PC-3 (cell line): ENCODE data around the gene FOLR1. TPM values are rescaled to one million over a fixed set of nuclear protein-coding genes. Genes with fewer than 3 reads are reported as not detected.
"Not testable (repeated sequence)": the region's sequence is repeated elsewhere in the genome, so short reads cannot be mapped to it uniquely, and the experiment has no call there.

Source experiments
- ATAC-seq: fragments of 200-7000 bp; cut with Tn5 transposase; 2 replicates; pipeline ENCODE4 v1.9.1; 2020; ENCODE audit warnings: mild to moderate bottlenecking, moderate library complexity
- BruUV-seq: library from RNA; stranded (reverse); fragments of 400-500 nt; replicated peaks from 2 replicates; lab custom pipeline; 2021; lab: Mats Ljungman, UMichigan
- CTCF ChIA-PET: fragments of 300-600 bp; sonication (Branson Sonifier 250); formaldehyde crosslinking; loops from one replicate; lab custom pipeline; 2022; ENCODE audit warnings: antibody characterized with exemption; lab: Charles Lee
- POLR2A ChIA-PET: fragments of 300-600 bp; sonication (Branson Sonifier 250); formaldehyde crosslinking; loops from one replicate; lab custom pipeline; 2022; ENCODE audit warnings: antibody characterized with exemption; ENCODE audit not compliant: unreplicated experiment; lab: Charles Lee
- DNase-seq: peaks from one replicate; pipeline ENCODE4 v3.0.0-alpha.2; 2015
- H2AFZ ChIP-seq: fragments of 300-600 bp; sonication (generic); 2 replicates; pipeline ENCODE4 v1.6.0; 2016; ENCODE audit warnings: antibody characterized with exemption, low read length
- H3F3A ChIP-seq: fragments of 300-600 bp; sonication (generic); one replicate; pipeline ENCODE4 v1.6.0; 2017; ENCODE audit warnings: antibody characterized with exemption, low read length, control low read depth, mild to moderate bottlenecking; ENCODE audit not compliant: unreplicated experiment
- H3K27ac ChIP-seq: fragments of 300-600 bp; sonication (generic); 2 replicates; pipeline ENCODE4 v1.5.1; 2016; ENCODE audit warnings: mild to moderate bottlenecking, low read length
- H3K27me3 ChIP-seq: fragments of 300-600 bp; sonication (generic); 2 replicates; pipeline ENCODE4 v1.6.1; 2016; ENCODE audit warnings: low read length, mixed read lengths
- H3K36me3 ChIP-seq: fragments of 300-600 bp; sonication (generic); 2 replicates; pipeline ENCODE4 v1.6.1; 2016; ENCODE audit warnings: low read depth, mixed run types, low read length, mixed read lengths
- H3K4me1 ChIP-seq: fragments of 300-600 bp; sonication (generic); 2 replicates; pipeline ENCODE4 v1.5.1; 2016; ENCODE audit warnings: low read length; ENCODE audit not compliant: insufficient read depth
- H3K4me2 ChIP-seq: fragments of 300-600 bp; sonication (generic); 2 replicates; pipeline ENCODE4 v1.6.0; 2016; ENCODE audit warnings: low read length
- H3K4me3 ChIP-seq: fragments of 300-600 bp; sonication (generic); 2 replicates; pipeline ENCODE4 v1.5.1; 2016; ENCODE audit warnings: mild to moderate bottlenecking, low read length, mixed read lengths
- H3K79me2 ChIP-seq: fragments of 300-600 bp; sonication (generic); 2 replicates; pipeline ENCODE4 v1.6.1; 2017; ENCODE audit warnings: low read length, mixed read lengths
- H3K9ac ChIP-seq: fragments of 300-600 bp; sonication (generic); 2 replicates; pipeline ENCODE4 v1.6.0; 2016; ENCODE audit warnings: mild to moderate bottlenecking, low read length
- H3K9me2 ChIP-seq: fragments of 300-600 bp; sonication (generic); replicated peaks from 2 replicates; pipeline ENCODE4 v1.6.1; 2016; ENCODE audit warnings: mixed run types, low read length, mixed read lengths
- H3K9me3 ChIP-seq: fragments of 300-600 bp; sonication (generic); 2 replicates; pipeline ENCODE4 v1.6.1; 2016; ENCODE audit warnings: low read length, mixed read lengths
- H4K20me1 ChIP-seq: fragments of 300-600 bp; sonication (generic); 2 replicates; pipeline ENCODE4 v1.6.1; 2016; ENCODE audit warnings: low read length, mixed read lengths
- EZH2 ChIP-seq: fragments of 300-600 bp; sonication (generic); IDR thresholded peaks from one replicate; pipeline ENCODE4 v1.6.1; 2017; ENCODE audit warnings: antibody characterized with exemption, mild to moderate bottlenecking, low read length; ENCODE audit not compliant: unreplicated experiment
- EZH2phosphoT487 ChIP-seq: fragments of 300-600 bp; sonication (generic); IDR thresholded peaks from 2 replicates; pipeline ENCODE4 v1.6.1; 2018; ENCODE audit warnings: mild to moderate bottlenecking, antibody characterized with exemption, low read length, borderline replicate concordance
- intact Hi-C: fragments of 100-400 bp; cut with micrococcal nuclease; formaldehyde crosslinking; loops from 2 replicates; pipeline ENCODE4 v1.9.0; 2023
- total RNA-seq: library from RNA; depleted of rRNA; stranded (reverse); fragments of >200 nt; gene quantifications from 2 replicates; pipeline ENCODE4 v1.2.3, GENCODE V29; 2014
- TF ChIP-seq, protein P1 (sequence below): fragments of 300-600 bp; sonication (generic); conservative IDR thresholded peaks from 2 replicates; pipeline ENCODE4 v1.5.1; 2017; ENCODE audit warnings: antibody characterized with exemption, low read depth, mild to moderate bottlenecking, low read length

The FOLR1 gene
- total RNA-seq, 1 experiment from 2014 or later = 0.36 TPM

DNA sequence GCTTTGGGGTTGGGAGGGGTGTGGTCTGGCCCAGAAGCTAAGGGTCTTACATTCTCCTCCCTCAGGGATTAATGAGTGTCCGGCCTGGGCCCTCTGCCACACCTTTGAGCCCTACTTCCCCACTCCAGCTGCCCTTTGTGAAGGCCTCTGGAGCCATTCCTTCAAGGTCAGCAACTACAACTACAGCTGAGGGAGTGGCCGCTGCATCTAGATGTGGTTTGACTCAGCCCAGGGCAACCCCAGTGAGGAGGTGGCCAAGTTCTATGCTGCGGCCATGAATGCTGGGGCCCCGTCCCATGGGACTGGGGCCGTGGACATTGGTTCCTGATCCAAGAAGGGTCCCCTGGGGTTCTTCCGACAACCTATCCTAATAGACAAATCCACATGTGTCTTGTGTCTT, 14.3 kb upstream of the FOLR1 start:
- Histone ChIP-seq H3K36me3 (no peaks in the 10 kb centered on the region), H3K4me3 (no peak overlapping the region), H3K4me1 (peaks cover 7% of the 10 kb centered on the region; the same call in 1 of the 2 replicates), H3F3A (no peaks in the 10 kb centered on the region), H3K9me3 (no peaks in the 10 kb centered on the region), H3K4me2 (no peak overlapping the region), H3K9me2 (no peaks in the 10 kb centered on the region), H3K9ac (no peak overlapping the region), H3K27ac (no peak overlapping the region), H3K79me2 (no peaks in the 10 kb centered on the region), H4K20me1 (no peaks in the 10 kb centered on the region), H2AFZ (no peak overlapping the region), H3K27me3 (0 out of 2 replicates have a peak, but pooled peaks cover 3% of the 10 kb centered on the region)
- BruUV-seq = no TSS peak
- no peak for ATAC-seq
- intact Hi-C loops = no loop called here
- ChIA-PET POLR2A (no interaction called here), CTCF (no interaction called here)
- DNase-seq = no peak
- TF ChIP-seq EZH2phosphoT487 (no peak), EZH2 (no peak)
- TF ChIP-seq, protein P1, sequence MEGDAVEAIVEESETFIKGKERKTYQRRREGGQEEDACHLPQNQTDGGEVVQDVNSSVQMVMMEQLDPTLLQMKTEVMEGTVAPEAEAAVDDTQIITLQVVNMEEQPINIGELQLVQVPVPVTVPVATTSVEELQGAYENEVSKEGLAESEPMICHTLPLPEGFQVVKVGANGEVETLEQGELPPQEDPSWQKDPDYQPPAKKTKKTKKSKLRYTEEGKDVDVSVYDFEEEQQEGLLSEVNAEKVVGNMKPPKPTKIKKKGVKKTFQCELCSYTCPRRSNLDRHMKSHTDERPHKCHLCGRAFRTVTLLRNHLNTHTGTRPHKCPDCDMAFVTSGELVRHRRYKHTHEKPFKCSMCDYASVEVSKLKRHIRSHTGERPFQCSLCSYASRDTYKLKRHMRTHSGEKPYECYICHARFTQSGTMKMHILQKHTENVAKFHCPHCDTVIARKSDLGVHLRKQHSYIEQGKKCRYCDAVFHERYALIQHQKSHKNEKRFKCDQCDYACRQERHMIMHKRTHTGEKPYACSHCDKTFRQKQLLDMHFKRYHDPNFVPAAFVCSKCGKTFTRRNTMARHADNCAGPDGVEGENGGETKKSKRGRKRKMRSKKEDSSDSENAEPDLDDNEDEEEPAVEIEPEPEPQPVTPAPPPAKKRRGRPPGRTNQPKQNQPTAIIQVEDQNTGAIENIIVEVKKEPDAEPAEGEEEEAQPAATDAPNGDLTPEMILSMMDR = no peak

DNA sequence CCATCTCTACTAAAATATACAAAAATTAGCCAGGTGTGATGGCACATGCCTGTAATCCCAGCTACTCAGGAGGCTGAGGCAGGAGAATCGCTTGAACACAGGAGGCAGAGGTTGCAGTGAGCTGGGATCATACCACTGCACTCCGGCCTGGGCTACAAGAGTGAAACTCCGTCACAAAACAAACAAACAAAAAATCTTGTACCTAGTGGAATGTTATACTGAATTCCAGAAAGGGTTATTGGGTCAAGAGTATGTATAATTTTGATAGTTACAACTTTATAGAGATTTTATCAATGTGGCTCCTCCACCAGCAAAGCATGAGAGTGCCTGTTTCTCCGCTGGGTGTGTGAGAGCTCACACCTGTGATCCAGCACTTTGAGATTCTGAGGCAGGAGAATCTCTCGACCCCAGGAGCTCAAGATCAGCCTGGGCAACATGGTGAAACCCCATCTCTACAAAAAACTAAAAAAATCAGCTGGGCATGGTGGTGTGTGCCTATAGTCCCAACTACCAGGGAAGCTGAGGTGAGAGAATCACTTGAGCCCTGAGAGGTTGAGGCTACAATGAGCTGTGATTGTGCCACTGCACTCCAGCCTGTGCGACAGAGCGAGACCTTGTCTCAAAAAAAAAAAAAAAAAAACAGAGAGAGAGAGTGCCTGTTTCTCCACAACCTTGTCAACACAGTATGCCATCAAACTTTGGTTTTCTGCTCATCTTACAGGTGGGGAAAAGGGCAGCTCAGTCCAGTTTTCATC, 12.7 kb upstream of the FOLR1 start:
- BruUV-seq = no TSS peak
- no peak overlapping the region for H3K9ac ChIP-seq
- ChIA-PET POLR2A (interaction anchor here (0.6 kb wide), 1 partner anchor 57 kb away, joined by 8 read pairs; no protein-coding TSS in a partner anchor), CTCF (no interaction called here)
- H2AFZ ChIP-seq = no peak overlapping the region; the same call in 1 of the 2 replicates
- no peaks in the 10 kb centered on the region for H4K20me1 ChIP-seq
- ATAC-seq = no peak
- no peaks in the 10 kb centered on the region for H3K9me3 ChIP-seq
- TF ChIP-seq, protein P1 = no peak
- TF ChIP-seq EZH2phosphoT487 (no peak), EZH2 (no peak)
- no peak overlapping the region for H3K4me3 ChIP-seq
- no peaks in the 10 kb centered on the region for H3K9me2 ChIP-seq
- no peaks in the 10 kb centered on the region for H3F3A ChIP-seq
- H3K4me2 ChIP-seq = no peak overlapping the region
- H3K36me3 ChIP-seq = no peaks in the 10 kb centered on the region
- no peaks in the 10 kb centered on the region for H3K79me2 ChIP-seq
- peak; percentile 31 for DNase-seq
- intact Hi-C loops = no loop called here
- H3K27me3 ChIP-seq = 0 out of 2 replicates have a peak, but pooled peaks cover 3% of the 10 kb centered on the region
- H3K4me1 ChIP-seq = peaks cover 5% of the 10 kb centered on the region; the same call in 1 of the 2 replicates
- H3K27ac ChIP-seq = no peak overlapping the region

DNA sequence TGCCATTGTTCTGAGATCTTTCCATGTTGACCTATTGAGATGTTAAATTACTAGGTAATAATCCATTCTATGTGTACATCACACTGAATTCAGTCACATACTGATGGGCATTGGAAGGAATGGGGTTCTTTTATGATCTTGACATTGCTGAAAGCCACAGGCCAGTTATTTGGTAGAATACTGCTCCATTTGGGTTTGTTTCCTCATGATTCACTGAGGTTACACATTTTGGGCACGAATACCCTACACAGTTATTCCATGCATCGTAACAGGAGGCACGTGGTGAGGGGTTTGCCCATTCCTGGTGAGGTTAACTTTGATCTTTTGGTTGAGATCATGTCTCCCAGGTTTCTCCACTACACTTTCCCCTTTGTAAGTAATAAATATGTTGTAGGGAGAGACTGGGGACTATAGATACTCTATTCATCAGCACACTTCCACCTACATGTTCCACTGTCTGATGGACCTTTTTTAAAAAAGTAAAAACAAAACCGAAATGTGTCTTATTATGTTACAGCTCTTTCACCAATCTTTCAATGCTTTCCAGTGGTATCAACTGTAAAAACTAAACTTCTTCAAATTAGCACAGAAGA, 12.0 kb upstream of the FOLR1 start:
- no peaks in the 10 kb centered on the region for H3K36me3 ChIP-seq
- H3K9ac ChIP-seq = no peak overlapping the region
- H2AFZ ChIP-seq = no peak overlapping the region
- 0 out of 2 replicates have a peak, but pooled peaks cover 4% of the 10 kb centered on the region for H3K4me1 ChIP-seq
- no peaks in the 10 kb centered on the region for H3K9me3 ChIP-seq
- 0 out of 2 replicates have a peak, but pooled peaks cover 3% of the 10 kb centered on the region for H3K27me3 ChIP-seq
- no peaks in the 10 kb centered on the region for H3F3A ChIP-seq
- H3K4me2 ChIP-seq = no peak overlapping the region
- ChIA-PET POLR2A (interaction anchor here (0.6 kb wide), 1 partner anchor 58 kb away, joined by 8 read pairs; no protein-coding TSS in a partner anchor), CTCF (no interaction called here)
- intact Hi-C loops = loop anchor here (5.0 kb wide), 1 partner anchor 78 kb away; the partner anchor contains the start of gene LAMTOR1
- ATAC-seq (no peak), DNase-seq (no peak)
- TF ChIP-seq EZH2phosphoT487 (no peak), EZH2 (no peak)
- TF ChIP-seq, protein P1 = no peak
- no peaks in the 10 kb centered on the region for H3K9me2 ChIP-seq
- no peak overlapping the region for H3K27ac ChIP-seq
- H3K4me3 ChIP-seq = no peak overlapping the region
- no peaks in the 10 kb centered on the region for H3K79me2 ChIP-seq
- no TSS peak for BruUV-seq
- no peaks in the 10 kb centered on the region for H4K20me1 ChIP-seq

DNA sequence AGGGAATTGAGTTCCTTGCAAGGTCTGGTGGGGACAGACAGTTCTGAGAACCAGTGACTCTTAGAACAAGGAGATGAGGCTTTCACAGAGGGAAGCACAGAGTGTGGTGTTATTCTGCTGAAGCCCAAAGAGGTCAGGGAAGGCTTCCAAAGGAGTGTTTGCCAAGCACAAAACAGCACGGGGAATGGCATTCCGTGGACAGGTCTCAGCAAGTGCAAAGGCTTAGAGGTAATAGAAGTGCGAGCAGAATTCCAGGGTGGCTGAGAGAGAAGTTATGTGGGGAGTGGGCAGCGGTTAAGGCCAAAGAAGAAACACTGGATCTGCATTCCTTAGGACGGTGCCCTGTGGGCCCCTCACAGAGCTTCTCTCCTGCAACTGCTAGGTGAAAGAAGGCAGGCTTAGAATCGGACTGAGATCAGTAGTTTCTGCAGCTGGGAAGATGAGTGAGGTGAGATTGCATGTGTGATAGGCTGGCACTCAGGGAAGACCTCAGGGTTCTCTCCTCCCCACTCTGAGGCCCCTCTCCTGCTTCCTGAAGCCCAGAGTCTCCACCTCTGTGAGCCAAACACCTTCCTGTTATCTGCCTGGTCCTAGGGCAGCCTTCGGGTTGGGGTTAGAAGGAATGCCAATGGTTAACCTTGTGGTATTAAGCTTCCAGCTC, 10.9 kb upstream of the FOLR1 start:
- H3K4me2 ChIP-seq, H3K9ac ChIP-seq, BruUV-seq, H3K9me3 ChIP-seq, POLR2A ChIA-PET, H3F3A ChIP-seq, H3K36me3 ChIP-seq, H3K27ac ChIP-seq, H3K4me3 ChIP-seq, ATAC-seq, H3K79me2 ChIP-seq, H4K20me1 ChIP-seq, DNase-seq, H2AFZ ChIP-seq, H3K27me3 ChIP-seq, H3K4me1 ChIP-seq, H3K9me2 ChIP-seq: not testable (repeated sequence)
- CTCF ChIA-PET = interaction anchor here (0.6 kb wide), 1 partner anchor 39 kb away, joined by 3 read pairs; no protein-coding TSS in a partner anchor
- intact Hi-C loops = loop anchor here (5.0 kb wide), 1 partner anchor 79 kb away; the partner anchor contains the start of gene LAMTOR1
